Chondrocyte (in vitro differentiated cells): ENCODE data around the gene PRR15. TPM values are rescaled to one million over a fixed set of nuclear protein-coding genes. Genes with fewer than 3 reads are reported as not detected.

Source experiments
- DNase-seq: peaks from one replicate; pipeline ENCODE4 v3.0.0; 2021; ENCODE audit warnings: mixed read lengths, low spot score
- H3K27ac Mint-ChIP-seq: one replicate; pipeline ENCODE4 v1.8.0; 2021; ENCODE audit warnings: mild to moderate bottlenecking, moderate library complexity, mixed read lengths; ENCODE audit not compliant: unreplicated experiment
- H3K27me3 Mint-ChIP-seq: 2 replicates; pipeline ENCODE4 v1.8.0; 2021; ENCODE audit warnings: low read depth, mixed read lengths
- H3K36me3 Mint-ChIP-seq: 2 replicates; pipeline ENCODE4 v1.8.0; 2021; ENCODE audit warnings: low read depth, mixed read lengths
- H3K4me1 Mint-ChIP-seq: 2 replicates; pipeline ENCODE4 v1.8.0; 2021; ENCODE audit warnings: low read depth, mild to moderate bottlenecking, mixed read lengths
- H3K4me3 Mint-ChIP-seq: one replicate; pipeline ENCODE4 v1.8.0; 2021; ENCODE audit warnings: mild to moderate bottlenecking, moderate library complexity, mixed read lengths; ENCODE audit not compliant: unreplicated experiment
- H3K9me3 Mint-ChIP-seq: 2 replicates; pipeline ENCODE4 v1.8.0; 2021; ENCODE audit warnings: low read depth, mixed read lengths
- CTCF ChIP-seq: fragments of 200-600 bp; sonication (generic); IDR thresholded peaks from 2 replicates; pipeline ENCODE4 v1.5.0; 2021; ENCODE audit warnings: antibody characterized with exemption, mild to moderate bottlenecking, moderate library complexity
- total RNA-seq: library from RNA; stranded (reverse); gene quantifications from 3 replicates; pipeline ENCODE4 v1.2.1, GENCODE V29; 2021

The PRR15 gene
- total RNA-seq, 1 donor from 2014 or later = 2.5 TPM

- Mint-ChIP-seq H3K9me3 (no peaks in the 10 kb centered on the region), H3K27ac (no peak overlapping the region), H3K4me1 (peaks cover 3% of the 10 kb centered on the region), H3K36me3 (no peaks in the 10 kb centered on the region), H3K4me3 (no peak overlapping the region), H3K27me3 (no peaks in the 10 kb centered on the region)
- no peak for DNase-seq
- no peak for TF ChIP-seq CTCF
Observed at GRCh38 chr7:29600661-29601060, 37.0 kb downstream of the PRR15 start.

GRCh38 chr7:29604052-29604451 lies 40.4 kb downstream of the PRR15 start:
- Mint-ChIP-seq H3K4me3 (no peak overlapping the region), H3K36me3 (no peaks in the 10 kb centered on the region), H3K4me1 (peaks cover 22% of the 10 kb centered on the region), H3K27ac (no peak overlapping the region), H3K27me3 (no peaks in the 10 kb centered on the region), H3K9me3 (no peaks in the 10 kb centered on the region)
- no peak for DNase-seq
- no peak for TF ChIP-seq CTCF

- no peaks in the 10 kb centered on the region for H3K9me3 Mint-ChIP-seq
- no peaks in the 10 kb centered on the region for H3K27me3 Mint-ChIP-seq
- no peak for DNase-seq
- H3K36me3 Mint-ChIP-seq = no peaks in the 10 kb centered on the region
- no peak overlapping the region for H3K4me3 Mint-ChIP-seq
- TF ChIP-seq CTCF = no peak
- H3K4me1 Mint-ChIP-seq = peaks cover 24% of the 10 kb centered on the region
- H3K27ac Mint-ChIP-seq = no peak overlapping the region
Observed at GRCh38 chr7:29604702-29605101, 41.1 kb downstream of the PRR15 start.

- peaks cover 29% of the 10 kb centered on the region for H3K4me1 Mint-ChIP-seq
- H3K27ac Mint-ChIP-seq = no peak overlapping the region
- H3K4me3 Mint-ChIP-seq = no peak overlapping the region
- DNase-seq = no peak
- no peaks in the 10 kb centered on the region for H3K36me3 Mint-ChIP-seq
- no peak for TF ChIP-seq CTCF
- H3K27me3 Mint-ChIP-seq = no peaks in the 10 kb centered on the region
- H3K9me3 Mint-ChIP-seq = no peaks in the 10 kb centered on the region
Observed at GRCh38 chr7:29605671-29606070, 42.0 kb downstream of the PRR15 start.

- Mint-ChIP-seq H3K4me3 (no peak overlapping the region), H3K36me3 (no peaks in the 10 kb centered on the region)
- no peak for TF ChIP-seq CTCF
Observed at GRCh38 chr7:29606287-29606721, 42.7 kb downstream of the PRR15 start.

More at GRCh38 chr7:29606287-29606721, 42.7 kb downstream of the PRR15 start:
- Mint-ChIP-seq H3K27me3 (no peaks in the 10 kb centered on the region), H3K9me3 (no peaks in the 10 kb centered on the region), H3K27ac (peak overlapping the region; percentile 74), H3K4me1 (peaks cover 29% of the 10 kb centered on the region)
- no peak for DNase-seq
